GM21737 (cell line): ENCODE results near the gene TTPAL.

Experiments
- ATAC-seq: cut with Tn5 transposase; IDR thresholded peaks from one replicate; pipeline ENCODE4 v1.9.1; 2021; ENCODE audit warnings: mild to moderate bottlenecking, moderate library complexity; ENCODE audit not compliant: unreplicated experiment

Gene TTPAL

DNA sequence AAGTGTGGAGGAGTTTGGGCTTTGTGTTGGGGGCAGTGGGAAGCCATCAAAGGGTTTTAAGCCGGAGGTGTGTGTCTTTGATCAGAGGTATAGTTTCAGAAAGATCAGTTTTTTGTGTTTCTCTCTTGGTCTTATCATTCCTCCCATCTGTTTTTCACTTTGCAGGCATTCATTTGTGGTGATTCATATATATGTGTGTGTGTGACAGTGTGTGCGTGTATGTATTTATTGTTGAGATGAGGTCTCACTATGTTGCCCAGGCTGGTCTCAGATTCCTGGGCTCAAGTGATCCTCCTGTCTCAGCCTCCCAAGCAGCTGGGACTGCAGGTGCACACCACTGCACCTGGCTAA is 57.3 kb downstream of the TTPAL start:
- ATAC-seq = no peak

DNA sequence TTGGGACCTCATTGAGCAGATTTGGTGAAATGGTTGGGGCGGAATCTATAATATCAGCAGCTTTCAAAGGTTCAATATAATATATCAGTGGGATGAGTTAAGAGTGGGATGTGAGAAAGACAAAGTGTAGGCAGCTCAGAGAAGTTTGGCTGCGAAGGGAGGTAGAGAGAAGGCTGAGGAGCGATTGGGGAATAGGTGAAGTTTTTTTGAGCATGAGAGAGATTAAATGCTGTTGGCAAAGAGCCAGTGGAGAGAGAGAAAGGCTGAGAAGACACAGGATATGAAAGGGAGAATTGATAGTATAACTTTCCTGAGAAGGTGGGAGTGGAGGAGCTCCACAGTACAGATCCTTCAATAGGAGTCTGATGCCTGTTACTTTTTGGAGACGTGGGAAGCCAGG is 58.3 kb downstream of the TTPAL start:
- ATAC-seq = no peak

DNA sequence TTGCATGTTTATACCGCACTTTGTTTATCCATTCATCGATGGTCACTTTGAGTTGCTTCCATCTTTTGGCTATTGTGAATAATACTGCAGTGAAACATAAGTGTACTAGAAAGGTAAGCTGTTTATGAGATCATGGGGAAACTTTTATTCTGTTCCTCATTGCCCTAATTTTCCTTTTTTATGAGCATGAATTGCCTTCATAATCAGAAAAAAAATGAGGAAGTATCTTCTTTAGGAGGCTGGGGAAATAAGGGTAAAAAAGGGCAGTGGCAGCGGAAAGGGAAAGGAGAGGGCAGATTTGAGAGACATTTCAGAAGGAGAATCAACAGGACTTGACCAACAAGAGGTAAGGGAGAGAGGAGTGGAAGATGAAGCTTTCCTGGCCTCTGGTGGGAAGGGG is 60.5 kb downstream of the TTPAL start:
- ATAC-seq = no peak

DNA sequence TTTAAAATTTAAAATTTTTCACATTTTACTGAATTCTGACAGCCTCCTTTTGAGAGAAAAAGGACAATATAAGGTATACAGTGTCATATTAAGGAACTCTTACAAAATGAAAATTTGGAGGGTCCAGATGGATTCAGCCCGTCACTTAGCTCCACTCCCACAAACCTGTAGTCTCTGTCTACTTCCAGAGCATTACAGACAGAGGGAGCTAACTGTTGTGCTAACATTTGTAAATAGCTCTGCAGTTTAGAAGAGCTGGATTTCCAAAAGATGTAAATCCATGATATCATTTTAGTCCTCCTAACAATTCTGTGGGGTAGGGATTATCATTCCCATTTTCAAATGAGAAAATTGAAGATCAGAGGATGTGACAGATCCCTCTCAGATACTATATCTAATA is 62.3 kb downstream of the TTPAL start:
- no peak for ATAC-seq

DNA sequence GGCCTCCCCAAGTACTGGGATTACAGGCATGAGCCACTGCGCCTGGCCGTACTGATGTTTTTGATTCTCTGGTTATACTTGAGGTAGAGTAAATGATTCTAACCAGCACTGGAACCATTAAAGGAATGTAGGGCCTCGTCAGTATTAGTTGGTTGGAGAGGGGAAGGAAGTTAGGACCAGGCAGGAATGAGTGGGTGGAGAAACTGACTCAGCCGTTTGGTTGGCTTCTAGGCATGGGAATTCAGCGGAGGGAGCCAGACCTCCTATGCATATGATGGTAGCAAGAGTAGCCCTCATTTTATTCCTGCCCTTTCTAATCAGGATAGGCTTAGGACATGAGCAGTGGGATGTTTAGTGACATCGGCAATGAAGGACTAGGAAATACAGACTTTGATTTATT is 65.2 kb downstream of the TTPAL start:
- ATAC-seq = no peak

DNA sequence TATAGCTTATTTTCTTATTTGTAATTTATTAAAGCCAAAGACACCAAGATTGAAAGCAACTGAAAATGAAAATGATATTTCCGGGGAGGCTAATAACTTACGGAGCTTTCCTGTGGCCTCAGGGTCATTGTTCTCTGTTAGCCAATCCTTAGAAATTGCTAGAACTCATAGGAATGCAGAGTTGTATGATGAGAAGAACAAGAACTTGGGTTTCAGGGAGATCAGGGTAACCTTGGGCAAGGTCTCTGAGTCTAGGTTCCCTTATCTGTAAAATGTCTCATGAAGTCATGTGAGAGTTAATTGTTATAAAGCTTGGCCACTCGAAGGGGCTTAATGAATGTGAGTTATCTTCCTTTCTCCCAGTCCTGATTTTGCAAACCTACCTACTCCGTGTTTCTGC is 66.3 kb downstream of the TTPAL start:
- no peak for ATAC-seq

DNA sequence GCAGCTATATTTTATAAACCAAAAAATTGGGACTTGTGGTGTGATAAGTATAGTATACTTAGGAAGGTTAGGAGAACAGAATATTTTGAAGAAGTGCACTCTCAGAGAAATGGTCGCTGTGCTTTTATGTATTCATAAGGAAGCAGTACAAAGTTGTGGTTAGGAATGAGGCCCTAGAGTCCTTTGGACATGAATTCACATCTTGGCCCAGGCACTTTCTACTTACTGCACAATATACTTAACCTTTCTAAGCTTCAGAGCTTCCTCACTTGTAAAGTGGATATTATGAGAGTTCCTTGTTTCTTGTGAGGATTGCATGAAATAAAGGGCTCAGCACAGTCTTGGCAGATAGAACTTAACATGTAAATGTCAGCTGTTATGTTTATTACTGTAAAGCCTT is 67.2 kb downstream of the TTPAL start:
- no peak for ATAC-seq

DNA sequence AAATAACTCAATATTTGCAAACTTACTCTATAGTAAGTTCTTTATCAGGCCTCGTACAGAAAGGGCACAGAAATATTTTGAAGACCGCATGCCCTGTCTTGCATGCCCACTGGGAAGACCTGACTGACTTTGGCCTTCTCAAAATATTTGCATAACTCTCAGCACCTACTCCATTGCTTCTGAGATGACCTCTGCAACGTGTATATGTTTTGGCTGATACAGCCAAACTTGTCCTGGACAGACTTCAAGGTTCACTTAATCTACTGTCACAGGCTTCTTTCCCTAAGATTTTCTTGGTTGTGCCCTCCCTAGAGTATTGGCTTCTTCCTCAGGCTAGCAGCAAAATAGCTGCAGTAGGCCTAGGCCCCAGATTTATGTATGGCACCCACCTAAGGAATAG is 67.7 kb downstream of the TTPAL start:
- no peak for ATAC-seq
